ENCODE data around the gene LARGE1.

LARGE1 gene

GRCh38 chr22:33600113-33600512 lies 320.2 kb downstream of the LARGE1 start:
- FAIRE-seq (no peak), DNase-seq (ENCODE audit: insufficient read length, low spot score) (no peak)
- TF ChIP-seq, protein P1, sequence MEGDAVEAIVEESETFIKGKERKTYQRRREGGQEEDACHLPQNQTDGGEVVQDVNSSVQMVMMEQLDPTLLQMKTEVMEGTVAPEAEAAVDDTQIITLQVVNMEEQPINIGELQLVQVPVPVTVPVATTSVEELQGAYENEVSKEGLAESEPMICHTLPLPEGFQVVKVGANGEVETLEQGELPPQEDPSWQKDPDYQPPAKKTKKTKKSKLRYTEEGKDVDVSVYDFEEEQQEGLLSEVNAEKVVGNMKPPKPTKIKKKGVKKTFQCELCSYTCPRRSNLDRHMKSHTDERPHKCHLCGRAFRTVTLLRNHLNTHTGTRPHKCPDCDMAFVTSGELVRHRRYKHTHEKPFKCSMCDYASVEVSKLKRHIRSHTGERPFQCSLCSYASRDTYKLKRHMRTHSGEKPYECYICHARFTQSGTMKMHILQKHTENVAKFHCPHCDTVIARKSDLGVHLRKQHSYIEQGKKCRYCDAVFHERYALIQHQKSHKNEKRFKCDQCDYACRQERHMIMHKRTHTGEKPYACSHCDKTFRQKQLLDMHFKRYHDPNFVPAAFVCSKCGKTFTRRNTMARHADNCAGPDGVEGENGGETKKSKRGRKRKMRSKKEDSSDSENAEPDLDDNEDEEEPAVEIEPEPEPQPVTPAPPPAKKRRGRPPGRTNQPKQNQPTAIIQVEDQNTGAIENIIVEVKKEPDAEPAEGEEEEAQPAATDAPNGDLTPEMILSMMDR (IDR thresholded peaks at IDR 0.05; ENCODE audit: insufficient read depth, missing control alignments) = no peak

DNA sequence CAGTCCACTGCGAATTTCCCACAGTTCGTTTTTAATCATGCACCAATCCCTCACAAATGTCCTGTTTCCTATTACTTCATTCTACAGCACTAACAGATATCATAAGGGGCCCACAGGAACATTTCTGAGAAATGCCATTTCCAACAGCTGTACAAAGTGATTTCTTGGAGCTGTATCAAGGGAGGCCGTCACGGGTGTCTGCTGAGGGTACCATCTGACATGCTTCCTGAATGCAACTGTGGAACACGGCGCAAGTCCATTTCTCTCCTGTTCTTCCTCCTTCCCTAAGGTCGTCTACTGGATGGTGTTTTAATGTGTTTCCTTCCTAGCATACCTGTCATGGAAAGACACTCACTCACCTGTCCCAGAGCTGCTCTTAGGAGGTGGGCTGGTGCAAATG lies 320.7 kb downstream of the LARGE1 start:
- FAIRE-seq (no peak), DNase-seq (ENCODE audit: insufficient read length, low spot score) (no peak)
- TF ChIP-seq, protein P1 (IDR thresholded peaks at IDR 0.05; ENCODE audit: insufficient read depth, missing control alignments) = no peak

DNA sequence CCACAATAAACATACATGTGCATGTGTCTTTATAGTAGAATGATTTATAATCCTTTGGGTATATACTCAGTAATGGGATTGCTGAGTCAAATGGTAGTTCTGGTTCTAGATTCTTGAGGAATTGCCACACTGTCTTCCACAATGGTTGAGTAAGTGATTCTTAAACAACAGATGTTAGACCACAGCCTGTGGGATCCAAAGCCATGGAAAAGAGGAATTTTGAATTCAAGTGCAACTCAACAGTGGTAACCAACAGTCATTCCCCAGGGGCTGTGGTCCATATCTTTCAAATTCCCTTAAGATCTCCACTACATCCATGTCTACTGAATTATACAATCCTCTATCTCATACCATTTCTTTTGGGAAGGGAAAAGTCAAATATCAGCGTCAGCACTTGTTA lies 321.5 kb downstream of the LARGE1 start:
- TF ChIP-seq, protein P1 (IDR thresholded peaks at IDR 0.05; ENCODE audit: insufficient read depth, missing control alignments) = no peak
- FAIRE-seq = no peak
- no peak for DNase-seq (ENCODE audit: insufficient read length, low spot score)

DNA sequence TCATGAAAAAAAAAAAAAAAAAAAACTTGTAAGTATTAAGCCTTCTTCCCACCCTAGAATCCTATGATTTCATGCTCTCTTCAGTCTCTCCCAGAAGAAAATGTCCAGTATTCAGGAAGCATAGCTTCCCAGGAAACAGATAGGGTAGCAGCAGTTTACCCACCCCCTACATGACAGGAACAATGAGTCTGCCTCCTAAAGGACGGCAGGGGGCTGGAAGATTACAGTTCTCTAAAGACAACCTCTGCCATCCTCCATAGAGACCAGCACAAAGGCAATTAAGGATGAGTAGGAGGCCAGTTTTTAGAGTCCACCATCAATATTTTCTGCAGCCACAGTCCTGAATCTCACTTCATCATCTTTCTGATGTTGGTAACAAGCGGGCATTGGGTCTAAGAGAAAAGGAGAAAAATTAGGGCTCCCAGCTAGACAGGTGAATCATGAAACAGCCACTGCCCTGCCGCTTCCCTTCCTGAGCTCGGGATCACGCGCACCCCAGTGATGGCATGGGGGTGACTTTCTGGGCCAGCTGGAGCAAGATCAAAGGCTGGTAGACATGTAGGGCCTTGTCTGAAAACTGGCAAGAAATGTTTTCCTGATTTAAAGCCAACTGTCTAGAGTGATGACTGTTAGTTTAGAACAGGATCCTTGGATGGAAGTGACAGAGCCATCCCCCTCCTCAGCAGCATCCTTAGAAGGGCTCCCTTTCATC lies 322.8 kb downstream of the LARGE1 start:
- FAIRE-seq (no peak), DNase-seq (ENCODE audit: insufficient read length, low spot score) (no peak)
- TF ChIP-seq, protein P1 (IDR thresholded peaks at IDR 0.05; ENCODE audit: insufficient read depth, missing control alignments) = no peak

DNA sequence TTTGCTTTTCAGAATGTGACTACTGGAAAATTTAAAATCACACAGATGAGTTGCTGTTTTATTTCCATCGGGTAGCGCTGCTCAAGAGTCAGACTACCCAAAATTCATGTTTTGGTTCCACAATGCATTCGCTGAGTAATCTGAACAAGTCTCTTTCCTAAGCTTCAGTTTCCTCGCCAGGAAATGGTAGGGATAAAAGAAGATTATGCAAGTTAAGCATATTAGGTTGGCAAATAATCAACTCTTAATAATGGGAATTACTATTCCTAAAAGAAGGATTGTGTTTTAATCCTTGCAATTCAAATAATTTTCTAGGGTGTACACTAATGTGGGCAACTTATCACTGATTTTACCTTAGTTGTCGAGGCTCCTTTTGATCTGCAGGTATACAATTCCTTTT lies 326.5 kb downstream of the LARGE1 start:
- TF ChIP-seq, protein P1 (IDR thresholded peaks at IDR 0.05; ENCODE audit: insufficient read depth, missing control alignments) = no peak
- no peak for FAIRE-seq
- DNase-seq (ENCODE audit: insufficient read length, low spot score) = no peak

GRCh38 chr22:33591946-33592345 lies 328.3 kb downstream of the LARGE1 start:
- FAIRE-seq (no peak), DNase-seq (ENCODE audit: insufficient read length, low spot score) (no peak)
- TF ChIP-seq, protein P1 (IDR thresholded peaks at IDR 0.05; ENCODE audit: insufficient read depth, missing control alignments) = no peak

DNA sequence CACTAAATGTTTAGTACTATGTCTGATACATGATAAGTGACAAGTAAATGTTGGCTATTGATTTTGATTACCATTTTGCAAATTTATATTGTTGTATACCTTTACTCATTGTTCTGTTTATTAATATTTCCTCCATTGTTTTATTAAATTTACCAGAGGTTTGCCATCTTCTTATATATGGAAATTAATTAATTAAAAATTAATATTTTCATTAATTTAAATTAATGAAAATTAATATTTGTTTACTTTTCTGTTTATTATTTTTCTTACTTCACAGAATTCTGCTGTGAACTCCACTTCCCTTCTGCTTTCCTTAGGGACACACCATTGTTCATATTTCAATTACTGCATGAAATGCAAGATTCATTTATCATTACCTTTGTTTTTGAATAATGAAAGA lies 331.0 kb downstream of the LARGE1 start:
- DNase-seq (ENCODE audit: insufficient read length, low spot score) (no peak), FAIRE-seq (no peak)
- TF ChIP-seq, protein P1 (IDR thresholded peaks at IDR 0.05; ENCODE audit: insufficient read depth, missing control alignments) = no peak
